ENCODE data around the gene CHRNB1.

Gene CHRNB1

DNA sequence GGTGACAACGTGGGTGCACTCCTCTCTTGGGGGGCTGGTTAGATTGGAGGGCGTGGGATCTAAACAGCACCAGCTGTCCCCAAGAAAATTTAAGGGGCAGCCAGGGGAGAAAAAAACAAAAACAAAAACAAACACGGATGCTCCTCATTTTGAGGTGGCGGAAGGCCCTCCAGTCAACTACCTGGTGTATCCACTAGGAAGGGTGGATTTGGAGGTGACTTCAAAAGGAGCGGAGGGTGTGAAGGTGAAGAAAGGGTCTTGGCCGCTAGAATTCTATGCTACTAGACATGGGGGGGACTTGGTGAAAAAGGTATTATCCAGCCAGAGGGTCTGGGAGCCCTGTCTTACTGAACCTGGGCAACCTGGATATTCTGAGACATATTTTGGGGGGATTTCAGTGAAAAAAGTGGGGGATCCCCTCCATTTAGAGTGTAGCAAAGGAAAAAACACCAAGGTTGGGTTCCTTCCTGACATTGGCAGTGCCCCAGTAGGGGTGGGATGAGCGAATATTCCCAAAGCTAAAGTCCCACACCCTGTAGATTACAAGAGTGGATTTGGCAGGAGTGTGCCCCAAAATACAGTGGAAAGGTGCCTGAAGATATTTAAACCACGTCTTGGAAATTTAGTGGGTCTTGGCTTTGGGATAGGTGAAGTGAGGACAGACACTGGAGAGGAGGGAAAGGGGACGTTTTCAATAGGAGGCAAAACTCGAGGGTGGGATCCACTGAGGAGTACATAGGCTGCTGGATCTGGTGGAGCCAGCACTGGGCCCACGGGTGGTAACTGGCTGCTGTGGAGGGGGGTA lies 6.0 kb upstream of the CHRNB1 start:
- DNase-seq, result peak in 1 of 6 experiments; percentile 44

DNA sequence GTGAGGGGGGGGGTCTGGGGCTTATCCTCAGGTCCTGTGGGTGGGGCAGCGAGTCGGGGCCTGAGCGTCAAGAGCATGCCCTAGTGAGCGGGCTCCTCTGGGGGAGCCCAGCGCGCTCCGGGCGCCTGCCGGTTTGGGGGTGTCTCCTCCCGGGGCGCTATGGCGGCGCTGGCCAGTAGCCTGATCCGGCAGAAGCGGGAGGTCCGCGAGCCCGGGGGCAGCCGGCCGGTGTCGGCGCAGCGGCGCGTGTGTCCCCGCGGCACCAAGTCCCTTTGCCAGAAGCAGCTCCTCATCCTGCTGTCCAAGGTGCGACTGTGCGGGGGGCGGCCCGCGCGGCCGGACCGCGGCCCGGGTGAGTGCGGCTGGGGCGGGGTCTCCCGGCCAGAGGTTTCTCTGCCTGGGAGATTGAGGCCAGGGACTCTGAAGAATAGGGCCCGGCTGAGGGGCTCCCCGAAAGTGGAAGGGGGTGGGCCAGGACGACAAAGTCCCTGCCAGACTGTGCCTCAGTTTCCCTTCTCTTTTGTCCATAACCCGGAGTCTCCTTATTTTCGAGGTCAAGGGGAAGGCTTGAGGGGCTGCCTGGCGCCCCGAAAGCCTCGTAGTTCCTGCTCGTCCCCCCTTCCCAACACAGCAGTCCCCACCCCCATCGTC lies 5.3 kb upstream of the CHRNB1 start, which contains the start of gene FGF11:
TSS of gene FGF11 (plus strand) at position 51 of the 651 bp plus-strand sequence. CDS start at position 160, 109 bp downstream.
- DNase-seq, result peak in 2 of 6 experiments; percentile 13 to 24

DNA sequence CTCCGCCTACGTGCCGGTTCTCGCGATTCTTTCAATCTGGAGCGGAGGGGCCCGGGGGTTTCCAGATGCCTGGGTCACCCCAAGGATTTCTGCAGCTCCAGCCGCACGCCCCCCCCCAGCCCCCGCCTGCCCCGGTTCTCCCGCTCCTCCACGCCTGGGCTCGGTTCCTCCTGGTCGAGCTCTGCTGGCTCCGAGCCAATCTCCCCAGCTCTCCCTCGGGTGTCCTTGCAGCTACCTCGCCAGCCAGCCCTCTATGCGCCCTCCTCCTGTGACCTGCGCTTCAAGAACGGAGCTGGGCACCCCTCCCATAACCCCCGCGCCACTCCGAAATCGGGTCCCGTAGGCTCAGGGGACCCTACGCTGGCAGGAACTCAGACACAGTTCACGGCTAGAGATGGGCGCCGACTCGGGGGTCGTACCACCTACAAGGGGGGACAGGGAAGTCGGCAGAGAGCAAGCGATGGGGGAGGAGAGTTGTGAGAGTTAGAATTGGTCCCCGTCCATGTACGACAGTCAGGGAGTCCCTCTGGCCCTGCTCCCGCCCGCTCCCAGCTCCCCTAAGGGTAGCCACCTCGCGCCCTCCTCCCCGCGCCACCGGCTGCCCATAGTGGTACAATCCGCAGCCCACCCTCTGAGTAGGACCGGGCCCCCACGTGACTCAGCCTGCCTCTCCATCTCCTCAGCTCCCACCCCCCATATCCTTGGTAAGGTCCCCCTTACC lies 4.6 kb upstream of the CHRNB1 start:
- DNase-seq, result peak in 4 of 6 experiments; percentile 33 to 41 (median 34)

DNA sequence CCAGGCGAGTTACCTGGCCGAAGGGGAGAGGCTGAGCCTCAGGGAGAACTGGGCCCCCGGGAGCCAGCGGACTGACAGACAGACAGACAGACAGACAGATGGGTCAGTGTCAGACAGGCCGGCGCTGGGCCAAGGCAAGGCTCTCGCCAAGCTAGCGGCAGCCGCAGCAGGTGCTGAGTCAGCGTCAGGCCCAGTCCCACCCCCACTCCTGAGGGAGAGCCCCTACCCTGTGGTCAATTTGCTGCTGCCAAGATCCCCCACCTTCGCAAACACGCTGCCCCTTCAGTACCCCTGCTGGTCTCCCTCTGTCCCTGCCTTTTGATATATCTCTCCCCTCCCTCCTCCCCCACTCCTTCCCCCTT lies 4.0 kb upstream of the CHRNB1 start:
- DNase-seq, result no peak

DNA sequence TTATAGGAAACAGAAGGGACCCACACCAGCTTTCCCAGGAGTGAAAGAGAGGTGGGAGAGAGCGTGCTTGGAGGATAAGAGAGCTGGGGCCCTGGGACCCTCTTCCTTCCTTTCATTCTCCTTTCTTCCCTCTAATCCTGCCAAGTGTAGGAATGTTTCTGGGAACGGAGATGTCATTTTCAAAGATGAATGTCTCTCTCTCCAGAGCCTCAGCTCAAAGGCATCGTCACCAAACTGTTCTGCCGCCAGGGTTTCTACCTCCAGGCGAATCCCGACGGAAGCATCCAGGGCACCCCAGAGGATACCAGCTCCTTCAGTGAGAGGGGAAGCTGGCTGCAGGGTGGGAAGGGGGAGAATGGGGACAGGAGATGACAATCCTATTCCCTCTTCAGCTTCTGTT lies 3.6 kb upstream of the CHRNB1 start:
- DNase-seq, result no peak

DNA sequence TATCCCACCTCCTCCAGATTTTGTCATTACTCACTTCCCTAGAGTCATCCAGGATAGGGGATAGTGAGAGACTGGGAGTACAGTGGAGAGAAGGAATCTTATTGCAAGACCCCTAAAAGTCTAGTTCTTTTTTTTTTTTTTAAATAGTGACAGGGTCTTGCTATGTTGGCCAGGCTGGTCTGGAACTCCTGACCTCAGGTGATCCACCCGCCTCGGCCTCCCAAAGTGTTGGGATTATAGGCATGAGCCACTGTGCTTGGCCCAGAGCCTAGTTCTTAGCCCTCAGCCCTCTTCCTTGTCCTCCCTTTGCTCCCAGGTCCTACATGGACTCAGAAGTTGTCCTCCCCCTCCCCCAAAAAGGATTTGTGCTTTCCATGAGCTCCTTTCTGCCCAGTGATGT lies 2.7 kb upstream of the CHRNB1 start:
- DNase-seq, result no peak

DNA sequence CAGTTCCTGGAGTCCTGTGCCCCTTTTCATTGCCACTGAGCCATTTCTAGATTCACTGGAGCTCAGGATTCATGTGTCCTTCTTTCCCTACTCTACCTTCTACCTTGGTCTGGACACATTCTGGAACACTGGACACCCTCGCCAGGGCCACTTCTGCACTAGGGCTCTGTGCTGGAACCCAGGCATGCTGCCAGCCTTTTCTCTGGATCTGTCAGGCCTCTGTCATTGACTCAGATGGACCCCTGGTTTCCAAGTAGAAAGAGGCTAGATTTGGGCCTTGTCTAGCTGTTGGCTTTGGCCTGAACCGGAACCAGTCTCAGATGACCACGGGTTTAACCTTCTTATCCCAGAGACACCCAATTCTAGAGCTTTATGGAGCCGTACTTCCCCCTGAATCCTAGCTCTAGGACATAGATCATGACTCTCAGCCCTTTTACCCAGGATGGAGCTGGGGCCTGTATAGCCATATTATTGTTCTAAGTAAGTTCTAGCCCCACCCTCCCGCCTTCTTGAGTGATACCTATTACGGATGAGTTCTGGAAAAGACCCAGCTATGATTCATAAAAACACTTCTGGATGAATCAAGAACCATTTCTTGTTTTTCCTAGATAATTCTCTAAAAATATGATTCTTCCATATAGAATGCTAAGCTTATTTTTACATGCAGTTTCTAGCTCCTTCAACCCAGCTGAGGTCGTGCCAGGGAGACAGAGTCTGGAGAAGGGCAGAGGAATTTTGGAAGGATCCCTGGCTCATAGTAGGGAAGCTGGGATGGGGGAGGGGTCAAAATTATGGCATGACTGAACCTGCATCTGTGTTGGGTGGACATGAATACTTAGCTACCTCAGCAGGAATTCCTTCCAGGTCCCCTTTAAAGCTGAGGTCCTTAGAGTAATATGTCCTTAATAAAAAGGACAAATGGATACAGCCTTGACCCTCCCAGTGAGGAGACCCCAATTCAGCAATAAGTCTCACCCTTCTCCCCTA lies 1.1 kb upstream of the CHRNB1 start:
- no peak for DNase-seq

DNA sequence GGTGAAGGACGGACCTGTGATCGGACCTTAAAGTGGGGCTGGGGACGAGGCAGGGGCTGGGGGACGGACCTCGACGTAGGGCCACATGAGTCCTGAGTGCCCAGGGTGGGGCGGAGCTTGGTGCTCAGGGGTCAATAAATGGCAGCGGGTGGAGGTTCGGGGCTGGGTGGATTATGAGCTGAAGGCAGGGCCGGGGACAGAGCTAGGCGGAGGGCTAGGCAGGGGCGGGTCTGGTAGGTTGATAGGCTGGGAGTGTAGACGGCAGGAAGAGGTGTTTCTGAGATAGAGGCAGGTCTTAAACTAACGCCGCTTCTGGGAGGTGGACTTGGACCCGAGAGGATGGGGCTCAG lies 733 bp downstream of the CHRNB1 start:
- peak in 4 of 6 experiments; percentile 21 to 39 (median 28) for DNase-seq

DNA sequence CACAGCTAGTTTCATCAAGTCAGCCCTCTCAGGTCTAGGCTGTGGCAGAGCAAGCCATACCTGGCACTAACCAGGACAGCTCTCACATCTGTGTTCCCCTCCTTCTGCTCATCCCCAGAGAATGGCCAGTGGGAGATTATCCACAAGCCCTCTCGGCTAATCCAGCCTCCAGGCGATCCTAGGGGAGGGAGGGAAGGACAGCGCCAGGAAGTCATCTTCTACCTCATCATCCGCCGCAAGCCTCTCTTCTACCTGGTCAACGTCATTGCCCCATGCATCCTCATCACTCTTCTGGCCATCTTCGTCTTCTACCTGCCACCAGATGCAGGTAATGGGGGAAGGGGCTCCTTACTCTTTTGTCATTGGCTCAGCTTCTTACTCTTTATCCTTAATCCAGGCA lies 3.6 kb downstream of the CHRNB1 start:
- DNase-seq, result no peak

DNA sequence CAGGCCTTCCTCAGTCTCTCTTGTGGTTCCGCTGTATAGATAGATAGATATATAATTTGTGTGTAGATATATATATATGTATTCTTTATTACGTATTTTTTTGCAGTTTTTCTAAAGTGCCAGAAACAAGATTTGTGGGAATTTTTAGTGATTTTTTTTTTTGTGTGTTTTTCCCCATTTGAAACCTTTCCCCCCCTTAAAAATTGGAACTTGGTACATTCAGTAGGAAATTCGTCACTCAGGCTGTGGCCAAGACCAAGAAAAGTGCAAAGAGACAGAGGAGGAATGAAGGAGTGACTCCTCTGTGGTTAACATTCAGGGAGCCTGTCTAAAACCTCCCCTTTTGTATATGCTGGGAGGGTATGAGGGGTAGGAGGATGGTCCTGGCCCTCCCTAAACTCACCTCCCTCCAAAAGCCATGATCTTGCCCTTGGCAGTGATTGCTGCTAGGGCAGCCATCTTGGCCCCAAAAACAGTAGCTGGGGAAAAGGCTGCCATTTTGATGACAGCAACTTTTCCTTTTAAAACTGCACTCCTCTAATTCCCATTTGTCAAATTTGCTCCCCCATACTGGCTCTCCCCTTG lies 15.2 kb downstream of the CHRNB1 start:
- DNase-seq, result no peak

DNA sequence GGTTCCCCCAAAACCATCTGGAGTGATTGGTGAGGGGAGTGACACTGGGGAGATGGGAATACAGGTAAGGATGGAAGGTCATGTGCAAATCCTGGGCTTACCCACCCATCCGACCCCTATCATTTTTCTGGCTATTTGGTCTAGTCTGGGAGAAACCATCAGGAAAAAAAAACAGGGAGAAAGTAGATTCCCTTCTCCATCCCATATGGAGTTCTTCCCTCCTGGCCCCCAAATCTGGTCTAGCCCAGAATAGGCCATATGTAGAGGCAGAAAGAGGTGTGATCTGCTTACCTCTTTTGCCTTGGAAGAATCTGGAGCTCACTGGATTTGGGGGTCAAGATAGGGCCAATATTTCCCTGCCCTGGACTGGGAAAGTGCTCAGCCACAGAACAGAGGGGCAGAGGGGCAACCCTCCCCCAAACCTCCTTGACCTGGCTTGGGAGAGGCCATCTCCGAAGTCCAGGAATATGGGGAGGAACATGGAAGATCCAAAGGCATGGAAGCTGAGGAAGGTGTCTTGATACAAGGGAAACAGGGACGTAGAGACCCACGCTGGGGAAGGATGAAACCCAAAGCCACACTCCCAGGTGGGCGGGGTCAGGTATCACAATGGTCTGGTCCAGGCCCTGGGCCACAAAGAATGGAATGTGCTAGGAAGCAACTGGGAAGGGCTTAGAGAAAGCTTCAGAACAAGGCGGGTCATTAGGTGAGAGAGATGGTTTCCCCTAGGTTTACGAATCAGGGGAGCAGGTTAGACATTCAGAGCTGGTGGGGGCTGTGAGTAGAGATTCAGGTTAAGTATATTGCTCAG lies 16.2 kb downstream of the CHRNB1 start:
- DNase-seq, result no peak

DNA sequence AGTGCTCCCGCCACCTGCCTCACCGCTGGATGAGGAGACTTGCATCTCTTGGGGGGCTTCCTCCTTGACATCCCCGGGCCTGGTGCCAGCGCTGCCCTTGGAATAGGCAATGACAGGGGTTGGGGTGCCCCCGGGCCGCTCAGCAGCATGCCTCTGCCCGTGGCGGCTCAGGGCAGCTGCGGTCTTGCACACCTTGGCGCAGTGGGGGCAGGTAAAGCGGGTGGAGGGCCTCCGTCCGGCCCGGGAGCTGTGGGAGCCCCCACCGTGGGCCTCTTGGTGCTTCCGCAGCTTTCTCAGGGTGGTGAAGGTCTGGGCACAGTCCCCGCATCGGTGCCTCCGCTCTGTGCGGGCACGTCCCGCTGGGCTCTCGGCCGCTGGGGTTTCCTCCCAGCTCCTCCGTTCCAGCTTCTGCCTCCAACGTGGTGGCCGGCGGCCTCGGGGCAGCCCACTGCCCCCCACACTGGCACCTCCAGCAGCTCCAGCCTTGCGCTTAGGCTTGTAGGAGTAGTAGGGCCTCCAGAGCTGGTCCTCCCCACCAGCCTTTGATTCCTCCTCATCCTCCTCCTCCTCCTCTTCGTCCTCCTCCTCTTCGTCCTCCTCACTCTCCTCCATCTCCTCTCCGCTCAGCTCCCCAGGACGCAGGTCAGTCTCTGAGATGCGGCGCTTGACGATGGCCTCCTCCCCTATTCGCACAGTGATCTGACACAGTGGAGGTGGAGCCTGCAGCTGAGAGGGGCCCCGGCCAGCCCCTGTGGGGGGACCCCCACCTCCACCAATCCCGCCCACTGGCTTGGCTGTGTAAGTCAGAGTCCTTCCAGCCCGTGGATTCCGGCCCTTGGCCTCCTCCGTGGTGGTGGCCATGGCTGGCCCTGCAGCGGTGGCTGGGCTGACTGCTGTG lies 17.9 kb downstream of the CHRNB1 start:
- no peak for DNase-seq

DNA sequence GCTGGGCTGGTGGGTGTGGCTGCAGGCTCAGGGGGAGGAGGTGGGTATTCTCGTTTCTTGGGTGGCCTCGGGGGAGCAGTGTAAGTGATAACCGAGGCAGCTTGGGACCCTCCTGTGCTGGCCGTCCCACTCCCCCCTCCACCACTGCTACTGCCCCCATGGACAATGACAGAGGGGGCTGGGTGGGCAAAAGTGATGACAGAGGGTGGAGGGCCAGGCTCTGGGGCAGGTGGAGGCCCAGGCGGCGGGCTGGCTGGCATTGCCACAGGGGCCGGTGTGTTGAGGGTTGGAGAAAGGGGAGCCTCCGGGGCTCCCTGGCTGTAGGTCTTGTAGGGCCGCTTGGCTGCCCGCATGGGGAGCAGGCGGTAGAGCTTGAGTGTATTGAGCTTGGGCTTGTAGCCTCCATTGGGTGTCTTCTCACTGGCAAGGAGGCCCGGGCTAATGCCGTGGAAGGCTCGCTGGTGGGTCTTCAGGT lies 18.5 kb downstream of the CHRNB1 start:
- no peak for DNase-seq

DNA sequence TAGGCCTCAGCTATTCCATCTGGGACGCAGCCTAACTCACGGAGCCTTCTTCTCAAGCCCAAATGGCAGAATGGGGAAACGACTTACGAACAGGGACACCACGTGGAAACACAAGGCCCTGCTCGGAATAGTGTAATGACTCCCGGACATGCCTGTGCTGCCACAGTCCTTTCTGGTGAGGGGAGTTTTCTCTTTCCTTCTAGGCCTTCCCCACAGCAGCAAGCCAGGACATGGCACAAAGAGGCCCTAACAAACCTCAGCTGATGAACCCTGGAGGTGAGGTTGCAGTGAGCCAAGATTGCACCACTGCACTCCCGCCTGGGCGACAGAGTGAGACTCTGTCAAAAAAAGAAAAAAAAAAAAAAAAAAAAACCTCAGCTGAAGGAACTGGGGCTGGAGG lies 19.2 kb downstream of the CHRNB1 start:
- DNase-seq, result no peak

DNA sequence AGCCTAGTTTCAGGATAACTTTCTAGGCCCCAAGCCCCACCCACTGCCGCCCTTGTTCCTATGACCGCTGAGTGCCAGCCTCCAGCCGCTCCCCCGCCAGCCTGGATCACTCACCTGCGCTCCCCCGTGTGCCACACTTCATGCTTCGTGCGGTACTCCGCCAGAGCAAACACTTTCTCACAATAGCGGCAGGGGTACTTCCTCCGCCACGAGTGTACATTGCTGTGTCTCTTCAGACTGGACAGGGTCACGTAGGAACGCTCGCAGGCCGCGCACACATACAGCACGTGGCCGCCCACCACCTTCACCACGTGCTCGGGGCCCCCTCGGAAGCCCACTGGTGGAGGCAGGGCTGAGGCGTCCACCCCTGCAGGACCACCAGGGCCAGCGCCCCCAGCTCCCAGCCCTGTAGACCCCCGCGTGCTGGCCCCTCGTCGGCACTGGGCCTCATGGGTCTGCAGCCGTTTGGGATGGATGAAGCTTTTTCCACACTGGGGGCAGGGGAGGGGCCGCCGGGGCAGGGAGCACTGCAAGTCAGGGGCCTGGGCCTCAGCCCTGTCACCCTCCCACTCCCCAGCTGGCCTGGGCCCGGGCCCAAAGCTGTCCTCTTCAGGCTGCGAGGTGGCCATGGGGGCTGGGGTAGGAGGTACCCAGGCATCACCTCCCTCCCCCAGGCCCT lies 20.9 kb downstream of the CHRNB1 start:
- no peak for DNase-seq

DNA sequence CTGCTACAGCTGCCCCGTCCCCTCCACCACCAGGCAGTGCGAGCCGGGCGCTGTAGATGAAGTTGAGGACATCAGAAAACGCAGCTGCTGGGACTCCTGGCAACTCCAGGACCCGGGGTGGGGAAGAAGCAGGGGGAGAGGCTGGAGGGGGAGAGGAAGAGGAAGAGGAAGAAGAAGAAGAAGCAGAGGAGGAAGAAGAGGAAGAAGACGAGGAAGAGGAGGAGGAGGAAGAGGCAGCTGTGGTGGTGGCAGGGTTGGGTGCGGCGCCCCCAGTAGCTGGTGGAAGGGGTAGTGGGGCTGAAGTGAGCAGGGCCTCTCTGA lies 21.4 kb downstream of the CHRNB1 start:
- DNase-seq, result no peak

DNA sequence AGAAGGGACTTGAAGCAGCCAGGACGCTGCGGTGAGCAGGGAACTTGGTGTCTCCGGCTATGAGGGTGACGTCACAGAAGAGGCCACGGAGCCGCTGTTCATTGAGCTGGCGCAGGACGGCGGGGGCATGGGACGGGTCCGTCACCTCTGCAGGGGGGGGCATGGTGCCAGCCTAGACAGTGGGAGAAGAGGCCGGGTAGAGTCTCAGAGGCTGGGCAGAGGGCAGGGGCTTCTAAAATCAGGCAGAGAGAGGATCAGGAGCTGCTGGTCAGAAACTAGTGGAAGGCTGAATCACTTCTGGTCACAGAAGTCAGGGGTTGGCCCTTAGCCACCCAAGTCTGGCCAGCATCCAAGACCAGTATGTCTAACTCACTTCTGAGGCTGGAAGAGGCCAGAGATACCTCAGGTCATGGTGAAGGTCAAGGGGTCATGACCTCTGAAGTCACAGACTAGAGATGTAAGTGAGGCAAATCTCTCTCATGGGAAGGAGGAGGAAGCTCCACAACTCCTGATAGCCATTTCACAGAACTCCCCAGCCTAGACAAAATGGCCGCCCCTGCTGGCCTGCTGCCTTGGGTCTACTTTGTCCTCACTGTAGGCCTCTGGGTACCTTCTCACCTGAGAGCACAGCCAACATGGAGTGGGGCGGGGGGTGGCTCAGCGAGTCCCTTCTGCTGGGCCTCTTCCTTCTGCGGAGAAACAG lies 21.9 kb downstream of the CHRNB1 start:
- DNase-seq, result no peak

DNA sequence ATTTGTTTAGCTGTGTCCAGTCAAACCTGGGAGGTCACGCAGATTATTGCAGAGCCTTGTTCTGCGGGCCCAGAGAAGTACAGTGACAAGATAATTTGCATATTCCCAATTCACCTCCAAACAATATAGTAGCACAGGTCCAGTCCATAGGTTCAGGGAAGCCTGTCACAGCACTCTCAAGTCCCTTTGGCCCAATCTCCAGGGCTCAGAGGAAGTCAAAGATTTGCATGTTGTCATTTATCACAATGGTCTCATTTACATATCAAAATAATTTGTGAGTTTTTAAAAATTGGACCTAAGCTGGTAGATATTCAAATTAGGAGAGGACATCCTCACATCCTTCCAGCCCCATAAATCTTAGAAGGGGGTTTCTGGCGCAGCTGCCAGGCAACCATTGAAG lies 22.6 kb downstream of the CHRNB1 start:
- no peak for DNase-seq

DNA sequence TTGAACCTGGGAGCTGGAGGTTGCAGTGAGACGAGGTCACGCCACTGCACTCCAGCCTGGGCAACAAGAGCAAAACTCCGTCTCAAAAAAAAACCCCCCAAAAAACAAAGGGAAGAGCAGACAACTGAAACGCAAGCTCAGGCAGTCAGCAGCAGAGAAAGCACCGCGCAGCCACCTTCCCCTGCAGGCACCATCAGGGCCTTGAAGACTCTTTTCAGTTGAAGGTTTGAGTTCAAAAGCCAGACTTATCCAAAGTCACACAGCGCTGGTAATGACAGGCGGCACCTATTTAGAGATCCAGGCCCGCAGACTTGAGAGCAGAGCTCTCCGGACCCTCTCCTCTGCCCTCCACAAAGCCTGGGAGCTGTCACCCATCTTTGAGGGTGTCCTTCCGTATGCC lies 23.4 kb downstream of the CHRNB1 start:
- DNase-seq, result no peak

Measured in stimulated activated naive CD4-positive, alpha-beta T cell (primary cell).